Neural cell (in vitro differentiated cells): ENCODE measurements around the gene RGR. TPM values are rescaled to one million over a fixed set of nuclear protein-coding genes. Genes with fewer than 3 reads are reported as not detected.

Experiments used
- H2AFZ ChIP-seq: fragments of 200-600, 300-800 bp; sonication (generic), shearing (Covaris generic); 2 replicates; pipeline ENCODE4 v1.6.0; 2014; ENCODE audit warnings: low read depth, mild to moderate bottlenecking, antibody characterized with exemption, low read length, moderate library complexity
- H3F3A ChIP-seq: fragments of 200-600 bp; shearing (Covaris generic); 2 replicates; pipeline ENCODE4 v1.6.1; 2016; ENCODE audit warnings: mild to moderate bottlenecking, moderate library complexity, mixed read lengths, antibody characterized with exemption, low read length; ENCODE audit not compliant: insufficient read depth, poor library complexity, severe bottlenecking
- H3K27ac ChIP-seq: fragments of 200-600, 300-800 bp; sonication (generic), shearing (Covaris generic); 2 replicates; pipeline ENCODE4 v1.5.1; 2014; ENCODE audit warnings: mild to moderate bottlenecking, low read length, moderate library complexity
- H3K27me3 ChIP-seq: fragments of 300-800, 200-600 bp; sonication (generic), shearing (Covaris generic); 2 replicates; pipeline ENCODE4 v1.6.0; 2014; ENCODE audit warnings: mild to moderate bottlenecking, low read depth, low read length, moderate library complexity; ENCODE audit not compliant: insufficient read depth
- H3K36me3 ChIP-seq: fragments of 300-800, 200-600 bp; sonication (generic), shearing (Covaris generic); 2 replicates; pipeline ENCODE4 v1.5.1; 2014; ENCODE audit warnings: mild to moderate bottlenecking, antibody characterized with exemption, low read length, moderate library complexity; ENCODE audit not compliant: insufficient read depth
- H3K4me2 ChIP-seq: fragments of 300-800, 200-600 bp; sonication (generic), shearing (Covaris generic); 2 replicates; pipeline ENCODE4 v1.6.0; 2014; ENCODE audit warnings: mild to moderate bottlenecking, low read length
- H3K4me3 ChIP-seq: fragments of 300-800, 200-600 bp; sonication (generic), shearing (Covaris generic); 2 replicates; pipeline ENCODE4 v1.5.1; 2014; ENCODE audit warnings: mild to moderate bottlenecking, low read length, moderate library complexity
- H3K79me2 ChIP-seq: fragments of 200-600 bp; shearing (Covaris generic); replicated peaks from 2 replicates; pipeline ENCODE4 v1.6.0; 2014; ENCODE audit warnings: mild to moderate bottlenecking, low read length, moderate library complexity; ENCODE audit not compliant: insufficient read depth
- H3K9ac ChIP-seq: fragments of 300-800, 200-600 bp; sonication (generic), shearing (Covaris generic); 2 replicates; pipeline ENCODE4 v1.6.1; 2016; ENCODE audit warnings: mild to moderate bottlenecking, low read length, mixed read lengths
- H3K9me2 ChIP-seq: fragments of 200-600 bp; shearing (Covaris generic); 2 replicates; pipeline ENCODE4 v1.6.1; 2016; ENCODE audit warnings: mild to moderate bottlenecking, low read length, mixed read lengths; ENCODE audit not compliant: insufficient read depth
- H3K9me3 ChIP-seq: fragments of 200-600, 300-800 bp; sonication (generic), shearing (Covaris generic); 2 replicates; pipeline ENCODE4 v1.6.1; 2016; ENCODE audit warnings: mild to moderate bottlenecking, mixed run types, low read length, moderate library complexity, mixed read lengths
- H4K20me1 ChIP-seq: fragments of 200-600 bp; shearing (Covaris generic); 2 replicates; pipeline ENCODE4 v1.6.1; 2016; ENCODE audit warnings: mild to moderate bottlenecking, mixed run types; ENCODE audit not compliant: insufficient read depth
- EP300 ChIP-seq: fragments of 450-650 bp; conservative IDR thresholded peaks from 2 replicates; pipeline ENCODE4 v1.6.1; 2014; ENCODE audit warnings: antibody characterized with exemption, mild to moderate bottlenecking, moderate library complexity; ENCODE audit not compliant: poor library complexity, severe bottlenecking
- EZH2 ChIP-seq: fragments of 200-600, 300-800 bp; shearing (Covaris generic), sonication (generic); IDR thresholded peaks from 2 replicates; pipeline ENCODE4 v1.6.1; 2014; ENCODE audit warnings: antibody characterized with exemption, low read length, borderline replicate concordance, mild to moderate bottlenecking; ENCODE audit not compliant: insufficient read depth, poor library complexity, severe bottlenecking
- MXI1 ChIP-seq: fragments of 450-650 bp; conservative IDR thresholded peaks from 2 replicates; pipeline ENCODE4 v1.6.1; 2014; ENCODE audit warnings: antibody characterized with exemption, mild to moderate bottlenecking; ENCODE audit not compliant: poor library complexity, severe bottlenecking
- POLR2AphosphoS5 ChIP-seq: IDR thresholded peaks from 2 replicates; pipeline ENCODE4 v1.6.1; 2012
- RAD21 ChIP-seq: fragments of 450-650 bp; conservative IDR thresholded peaks from 2 replicates; pipeline ENCODE4 v1.6.1; 2014; ENCODE audit warnings: antibody characterized with exemption, mild to moderate bottlenecking, moderate library complexity
- SMC3 ChIP-seq: fragments of 450-650 bp; conservative IDR thresholded peaks from 2 replicates; pipeline ENCODE4 v1.6.1; 2014; ENCODE audit warnings: antibody characterized with exemption, mild to moderate bottlenecking, moderate library complexity; ENCODE audit not compliant: poor library complexity
- TAF1 ChIP-seq: IDR thresholded peaks from 2 replicates; pipeline ENCODE4 v1.6.1; 2012; ENCODE audit warnings: low read depth
- polyA plus RNA-seq: library from polyadenylated mRNA; depleted of rRNA; stranded (reverse); fragments of >200 nt; gene quantifications from 2 replicates; pipeline ENCODE4 v1.2.3, GENCODE V29; 2014
- TF ChIP-seq, protein P1 (sequence below): fragments of 450-650 bp; IDR thresholded peaks from 2 replicates; pipeline ENCODE4 v1.5.1; 2014; ENCODE audit warnings: antibody characterized with exemption, mild to moderate bottlenecking, moderate library complexity; ENCODE audit not compliant: poor library complexity, severe bottlenecking
- TF ChIP-seq, protein P2 (sequence below): IDR thresholded peaks from 2 replicates; pipeline ENCODE4 v1.6.1; 2012; ENCODE audit warnings: borderline replicate concordance

The RGR gene
- polyA plus RNA-seq, 1 donor from 2014 or later, result not detected

GRCh38 chr10:84214046-84214572 is 30.7 kb upstream of the RGR start:
- Histone ChIP-seq H2AFZ (no peak overlapping the region), H3K9me3 (no peaks in the 10 kb centered on the region), H3K36me3 (no peaks in the 10 kb centered on the region), H4K20me1 (no peaks in the 10 kb centered on the region), H3K9ac (no peak overlapping the region), H3K27me3 (no peaks in the 10 kb centered on the region), H3K79me2 (no peaks in the 10 kb centered on the region), H3K9me2 (no peaks in the 10 kb centered on the region), H3K4me3 (no peak overlapping the region), H3K27ac (no peak overlapping the region), H3K4me2 (no peak overlapping the region), H3F3A (no peaks in the 10 kb centered on the region)
- no peak for TF ChIP-seq MXI1
- TF ChIP-seq SMC3, result no peak
- no peak for TF ChIP-seq EP300

GRCh38 chr10:84214612-84215235 is 30.1 kb upstream of the RGR start:
- Histone ChIP-seq H3K79me2 (no peaks in the 10 kb centered on the region), H3K9ac (no peak overlapping the region), H3K9me2 (no peaks in the 10 kb centered on the region), H3F3A (no peaks in the 10 kb centered on the region), H3K4me3 (no peak overlapping the region), H2AFZ (no peak overlapping the region), H4K20me1 (no peaks in the 10 kb centered on the region), H3K27ac (no peak overlapping the region), H3K27me3 (no peaks in the 10 kb centered on the region), H3K9me3 (no peaks in the 10 kb centered on the region), H3K36me3 (no peaks in the 10 kb centered on the region), H3K4me2 (no peak overlapping the region)
- TF ChIP-seq MXI1 (no peak), POLR2AphosphoS5 (no peak), EZH2 (no peak), RAD21 (no peak), TAF1 (no peak), SMC3 (no peak), EP300 (no peak)
- TF ChIP-seq, protein P1, sequence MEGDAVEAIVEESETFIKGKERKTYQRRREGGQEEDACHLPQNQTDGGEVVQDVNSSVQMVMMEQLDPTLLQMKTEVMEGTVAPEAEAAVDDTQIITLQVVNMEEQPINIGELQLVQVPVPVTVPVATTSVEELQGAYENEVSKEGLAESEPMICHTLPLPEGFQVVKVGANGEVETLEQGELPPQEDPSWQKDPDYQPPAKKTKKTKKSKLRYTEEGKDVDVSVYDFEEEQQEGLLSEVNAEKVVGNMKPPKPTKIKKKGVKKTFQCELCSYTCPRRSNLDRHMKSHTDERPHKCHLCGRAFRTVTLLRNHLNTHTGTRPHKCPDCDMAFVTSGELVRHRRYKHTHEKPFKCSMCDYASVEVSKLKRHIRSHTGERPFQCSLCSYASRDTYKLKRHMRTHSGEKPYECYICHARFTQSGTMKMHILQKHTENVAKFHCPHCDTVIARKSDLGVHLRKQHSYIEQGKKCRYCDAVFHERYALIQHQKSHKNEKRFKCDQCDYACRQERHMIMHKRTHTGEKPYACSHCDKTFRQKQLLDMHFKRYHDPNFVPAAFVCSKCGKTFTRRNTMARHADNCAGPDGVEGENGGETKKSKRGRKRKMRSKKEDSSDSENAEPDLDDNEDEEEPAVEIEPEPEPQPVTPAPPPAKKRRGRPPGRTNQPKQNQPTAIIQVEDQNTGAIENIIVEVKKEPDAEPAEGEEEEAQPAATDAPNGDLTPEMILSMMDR, result no peak
- TF ChIP-seq, protein P2, sequence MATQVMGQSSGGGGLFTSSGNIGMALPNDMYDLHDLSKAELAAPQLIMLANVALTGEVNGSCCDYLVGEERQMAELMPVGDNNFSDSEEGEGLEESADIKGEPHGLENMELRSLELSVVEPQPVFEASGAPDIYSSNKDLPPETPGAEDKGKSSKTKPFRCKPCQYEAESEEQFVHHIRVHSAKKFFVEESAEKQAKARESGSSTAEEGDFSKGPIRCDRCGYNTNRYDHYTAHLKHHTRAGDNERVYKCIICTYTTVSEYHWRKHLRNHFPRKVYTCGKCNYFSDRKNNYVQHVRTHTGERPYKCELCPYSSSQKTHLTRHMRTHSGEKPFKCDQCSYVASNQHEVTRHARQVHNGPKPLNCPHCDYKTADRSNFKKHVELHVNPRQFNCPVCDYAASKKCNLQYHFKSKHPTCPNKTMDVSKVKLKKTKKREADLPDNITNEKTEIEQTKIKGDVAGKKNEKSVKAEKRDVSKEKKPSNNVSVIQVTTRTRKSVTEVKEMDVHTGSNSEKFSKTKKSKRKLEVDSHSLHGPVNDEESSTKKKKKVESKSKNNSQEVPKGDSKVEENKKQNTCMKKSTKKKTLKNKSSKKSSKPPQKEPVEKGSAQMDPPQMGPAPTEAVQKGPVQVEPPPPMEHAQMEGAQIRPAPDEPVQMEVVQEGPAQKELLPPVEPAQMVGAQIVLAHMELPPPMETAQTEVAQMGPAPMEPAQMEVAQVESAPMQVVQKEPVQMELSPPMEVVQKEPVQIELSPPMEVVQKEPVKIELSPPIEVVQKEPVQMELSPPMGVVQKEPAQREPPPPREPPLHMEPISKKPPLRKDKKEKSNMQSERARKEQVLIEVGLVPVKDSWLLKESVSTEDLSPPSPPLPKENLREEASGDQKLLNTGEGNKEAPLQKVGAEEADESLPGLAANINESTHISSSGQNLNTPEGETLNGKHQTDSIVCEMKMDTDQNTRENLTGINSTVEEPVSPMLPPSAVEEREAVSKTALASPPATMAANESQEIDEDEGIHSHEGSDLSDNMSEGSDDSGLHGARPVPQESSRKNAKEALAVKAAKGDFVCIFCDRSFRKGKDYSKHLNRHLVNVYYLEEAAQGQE, result no peak
